Neuronal stem cell (in vitro differentiated cells): ENCODE results near the gene SKIC2.

Source experiments
- DNase-seq: peaks from one replicate; pipeline ENCODE4 v3.0.0-alpha.2; 2013; ENCODE audit warnings: low spot score
- H2AFZ ChIP-seq: one replicate; pipeline ENCODE4 v1.6.1; 2013; ENCODE audit warnings: mild to moderate bottlenecking, low read length, inconsistent platforms
- H2AK5ac ChIP-seq: 2 replicates; pipeline ENCODE4 v1.6.1; 2013; ENCODE audit warnings: low read depth, mild to moderate bottlenecking, inconsistent platforms, low read length, moderate library complexity, mixed read lengths
- H2BK120ac ChIP-seq: 2 replicates; pipeline ENCODE4 v1.6.1; 2013; ENCODE audit warnings: low read depth, mild to moderate bottlenecking, inconsistent platforms, low read length, moderate library complexity, mixed read lengths
- H2BK12ac ChIP-seq: one replicate; pipeline ENCODE4 v1.6.1; 2013; ENCODE audit warnings: low read length, inconsistent platforms
- H2BK15ac ChIP-seq: 2 replicates; pipeline ENCODE4 v1.6.1; 2013; ENCODE audit warnings: mild to moderate bottlenecking, low read length, inconsistent platforms, mixed read lengths
- H2BK5ac ChIP-seq: one replicate; pipeline ENCODE4 v1.6.1; 2013; ENCODE audit warnings: inconsistent platforms, mild to moderate bottlenecking, low read length, moderate library complexity
- H3K14ac ChIP-seq: one replicate; pipeline ENCODE4 v1.6.1; 2013; ENCODE audit warnings: low read length, inconsistent platforms
- H3K18ac ChIP-seq: 2 replicates; pipeline ENCODE4 v1.6.1; 2013; ENCODE audit warnings: low read length, inconsistent platforms
- H3K23ac ChIP-seq: 2 replicates; pipeline ENCODE4 v1.6.1; 2013; ENCODE audit warnings: low read depth, mild to moderate bottlenecking, mixed read lengths, low read length, inconsistent platforms; ENCODE audit not compliant: poor library complexity
- H3K27ac ChIP-seq: replicated peaks from 3 replicates; pipeline ENCODE4 v1.5.1; 2013; ENCODE audit warnings: low read length, inconsistent platforms
- H3K27me3 ChIP-seq, 3 experiments: 2 replicates each; pipeline ENCODE4 v1.6.1; 2013; ENCODE audit warnings: low read length in 3 of 3, mild to moderate bottlenecking in 2 of 3, inconsistent platforms in 1 of 3, low read depth in 1 of 3, mixed read lengths in 1 of 3, moderate library complexity in 1 of 3; ENCODE audit not compliant: control insufficient read depth in 3 of 3, insufficient read depth in 3 of 3
- H3K36me3 ChIP-seq, 2 donors: replicated peaks in 1 of 2; 2 replicates each; pipeline ENCODE4 v1.6.1; 2013; ENCODE audit warnings: low read length in 2 of 2; ENCODE audit not compliant: control insufficient read depth in 2 of 2, insufficient read depth in 2 of 2
- H3K4ac ChIP-seq: 2 replicates; pipeline ENCODE4 v1.6.1; 2013; ENCODE audit warnings: inconsistent platforms, mild to moderate bottlenecking, low read length, moderate library complexity
- H3K4me1 ChIP-seq, 2 donors: 1 replicate in 1 of 2; 2 replicates in 1 of 2; pipeline ENCODE4 v1.6.1; 2013; ENCODE audit warnings: low read length in 2 of 2, low read depth in 1 of 2; ENCODE audit not compliant: control insufficient read depth in 2 of 2, insufficient read depth in 1 of 2
- H3K4me2 ChIP-seq: one replicate; pipeline ENCODE4 v1.6.1; 2013; ENCODE audit warnings: mild to moderate bottlenecking, low read length, inconsistent platforms; ENCODE audit not compliant: insufficient read depth, poor library complexity, severe bottlenecking
- H3K4me3 ChIP-seq, 2 donors: 2 replicates each; pipeline ENCODE4 v1.5.1; 2013; ENCODE audit warnings: low read length in 2 of 2, mild to moderate bottlenecking in 2 of 2, inconsistent platforms in 1 of 2, moderate library complexity in 1 of 2
- H3K79me1 ChIP-seq: one replicate; pipeline ENCODE4 v1.6.1; 2013; ENCODE audit warnings: low read depth, mild to moderate bottlenecking, inconsistent platforms, low read length, moderate library complexity
- H3K9ac ChIP-seq: one replicate; pipeline ENCODE4 v1.6.1; 2013; ENCODE audit warnings: mild to moderate bottlenecking, low read depth, low read length, inconsistent platforms; ENCODE audit not compliant: poor library complexity
- H3K9me3 ChIP-seq, 2 donors: replicated peaks in 1 of 2; 2 replicates each; pipeline versions ENCODE3 to v1.6.1; 2013; ENCODE audit warnings: low read length in 2 of 2, mild to moderate bottlenecking in 2 of 2, inconsistent platforms in 1 of 2, low read depth in 1 of 2, mixed read lengths in 1 of 2, moderate library complexity in 1 of 2; ENCODE audit not compliant: control insufficient read depth in 2 of 2, insufficient read depth in 1 of 2
- H4K8ac ChIP-seq: one replicate; pipeline ENCODE4 v1.6.1; 2013; ENCODE audit warnings: low read depth, mild to moderate bottlenecking, inconsistent platforms, low read length, moderate library complexity
- H4K91ac ChIP-seq: one replicate; pipeline ENCODE4 v1.6.1; 2013; ENCODE audit warnings: low read length, low read depth, mild to moderate bottlenecking, inconsistent platforms; ENCODE audit not compliant: poor library complexity
- WGBS, 2 donors: extraction: QIAGEN DNeasy Blood & Tissue Kit; methylation state at CpG; one replicate each; pipeline ENCODE4 v1.1.7; 2013; ENCODE audit warnings: missing lambda C conversion rate in 2 of 2, mixed read lengths in 1 of 2; ENCODE audit not compliant: insufficient read length in 2 of 2, insufficient replicate concordance in 1 of 2; ENCODE audit errors: extremely low coverage in 2 of 2; 5-methylcytosine and 5-hydroxymethylcytosine counted together

The SKIC2 gene

GRCh38 chr6:31968791-31969711, 10.1 kb downstream of the SKIC2 start:
- Histone ChIP-seq H3K14ac (no peak overlapping the region), H2AFZ (no peak overlapping the region), H3K79me1 (peaks cover 7% of the 10 kb centered on the region), H3K4me2 (no peak overlapping the region), H3K9ac (no peak overlapping the region), H4K8ac (no peak overlapping the region), H2BK12ac (no peak overlapping the region), H2AK5ac (no peak overlapping the region), H3K23ac (peak overlapping the region; percentile 34), H2BK5ac (no peak overlapping the region), H3K27ac (no peak overlapping the region), H2BK120ac (no peak overlapping the region), H3K27me3 (no peaks in the 10 kb centered on the region), H3K4me3 (no peak overlapping the region), H3K18ac (no peak overlapping the region), H3K4me1 (peaks cover 11 to 13% of the 10 kb centered on the region in 2 donors), H4K91ac (no peak overlapping the region), H3K9me3 (no peaks in the 10 kb centered on the region), H3K4ac (no peak overlapping the region), H2BK15ac (no peak overlapping the region), H3K36me3 (peaks cover 42 to 71% of the 10 kb centered on the region in 2 donors)
- no CpG with 5 or more reads among the region's 23 CpGs for WGBS, 2 donors
- DNase-seq: no peak

- H3K4me1 ChIP-seq: peaks cover 11 to 13% of the 10 kb centered on the region in 2 donors
These were observed 11.0 kb downstream of the SKIC2 start for GRCh38 chr6:31969712-31970603.

GRCh38 chr6:31970604-31971271, 11.8 kb downstream of the SKIC2 start:
- Histone ChIP-seq H2BK15ac (no peak overlapping the region), H3K4me2 (peak overlapping the region; percentile 41), H3K79me1 (peaks cover 7% of the 10 kb centered on the region), H3K36me3 (peaks cover 37 to 65% of the 10 kb centered on the region in 2 donors), H3K27me3 (no peaks in the 10 kb centered on the region), H3K9me3 (no peaks in the 10 kb centered on the region), H4K91ac (no peak overlapping the region), H2AK5ac (peak overlapping the region; percentile 54), H3K4me1 (peaks cover 11 to 13% of the 10 kb centered on the region in 2 donors), H3K27ac (no peak overlapping the region), H3K4ac (no peak overlapping the region), H2BK12ac (peak overlapping the region; percentile 50), H3K18ac (no peak overlapping the region), H3K14ac (no peak overlapping the region), H3K23ac (peak overlapping the region; percentile 14), H2BK5ac (no peak overlapping the region), H3K4me3 (peak overlapping the region in 1 of 2 donors; percentile 78), H2AFZ (no peak overlapping the region), H4K8ac (no peak overlapping the region), H2BK120ac (no peak overlapping the region), H3K9ac (no peak overlapping the region)
- no peak for DNase-seq
- no CpG with 5 or more reads among the region's 18 CpGs for WGBS, 2 donors

More at GRCh38 chr6:31969712-31970603, 11.0 kb downstream of the SKIC2 start:
- Histone ChIP-seq H2BK12ac (peak overlapping the region; percentile 50), H3K9me3 (no peaks in the 10 kb centered on the region), H2BK15ac (no peak overlapping the region), H2AFZ (no peak overlapping the region), H3K36me3 (peaks cover 41 to 72% of the 10 kb centered on the region in 2 donors), H3K4me2 (no peak overlapping the region), H3K9ac (no peak overlapping the region), H2BK120ac (no peak overlapping the region), H3K27ac (no peak overlapping the region), H3K18ac (no peak overlapping the region), H3K4me3 (peak overlapping the region in 1 of 2 donors; percentile 78), H2BK5ac (no peak overlapping the region), H3K79me1 (peaks cover 7% of the 10 kb centered on the region), H4K91ac (no peak overlapping the region), H2AK5ac (no peak overlapping the region), H3K27me3 (no peaks in the 10 kb centered on the region), H3K23ac (no peak overlapping the region), H4K8ac (no peak overlapping the region), H3K4ac (no peak overlapping the region), H3K14ac (no peak overlapping the region)
- no peak for DNase-seq
- no CpG with 5 or more reads among the region's 17 CpGs for WGBS, 2 donors
